ENCODE data around the gene STARD5. TPM values are rescaled to one million over a fixed set of nuclear protein-coding genes. Genes with fewer than 3 reads are reported as not detected.

STARD5 gene
- total RNA-seq, 1 experiment from 2014 or later = 1.0 TPM

GRCh38 chr15:81275711-81276392 is 48.1 kb downstream of the STARD5 start:
- peaks cover 10% of the 10 kb centered on the region for H3K9me3 Mint-ChIP-seq (ENCODE audit: unreplicated experiment)
- no peak overlapping the region for H3K27ac Mint-ChIP-seq (ENCODE audit: unreplicated experiment)
- DNase-seq = no peak
- no peak overlapping the region for H3K4me3 Mint-ChIP-seq (ENCODE audit: unreplicated experiment)
- POLR2A ChIA-PET = no interaction called here
- no peaks in the 10 kb centered on the region for H3K4me1 Mint-ChIP-seq (ENCODE audit: low read depth, unreplicated experiment)
- no TSS peak for BruUV-seq (replicated peaks)
- Histone ChIP-seq H3K27me3 (replicated peaks; ENCODE audit: control insufficient read depth, insufficient read depth, low read length) (no peaks in the 10 kb centered on the region), H3K4me1 (no peaks in the 10 kb centered on the region), H3K4me3 (ENCODE audit: low read depth, low read length) (no peak overlapping the region), H3K9me3 (no peaks in the 10 kb centered on the region), H3K36me3 (ENCODE audit: control insufficient read depth, insufficient read depth, low read length) (no peaks in the 10 kb centered on the region)
- H3K36me3 Mint-ChIP-seq (ENCODE audit: insufficient read depth, unreplicated experiment) = no peaks in the 10 kb centered on the region
- intact Hi-C loops (cut with micrococcal nuclease; ENCODE audit: unreplicated experiment) = loop anchor here (1.0 to 5.0 kb wide), 4 partner anchors 46 to 204 kb away; partner anchors contain the start of gene STARD5
- no peak for TF ChIP-seq CTCF (IDR thresholded peaks at IDR 0.05; ENCODE audit: insufficient read depth in 1 of 2, low read depth in 1 of 2, low read length in 1 of 2, severe bottlenecking in 1 of 2, unreplicated experiment in 1 of 2)
- CTCF ChIA-PET = interaction anchor here (0.7 to 2.1 kb wide), 4 partner anchors 10 to 135 kb away, joined by 3 to 9 read pairs (median 6); no protein-coding TSS in a partner anchor
- peaks cover 9% of the 10 kb centered on the region for H3K27me3 Mint-ChIP-seq (ENCODE audit: insufficient read depth, unreplicated experiment)

GRCh38 chr15:81274931-81275707 is 48.8 kb downstream of the STARD5 start:
- TF ChIP-seq CTCF (IDR thresholded peaks at IDR 0.05; ENCODE audit: insufficient read depth in 1 of 2, low read depth in 1 of 2, low read length in 1 of 2, severe bottlenecking in 1 of 2, unreplicated experiment in 1 of 2) = peak; percentile 76 to 85
- peaks cover 10% of the 10 kb centered on the region for H3K9me3 Mint-ChIP-seq (ENCODE audit: unreplicated experiment)
- no peaks in the 10 kb centered on the region for H3K36me3 Mint-ChIP-seq (ENCODE audit: insufficient read depth, unreplicated experiment)
- Histone ChIP-seq H3K4me3 (ENCODE audit: low read depth, low read length) (no peak overlapping the region), H3K4me1 (no peaks in the 10 kb centered on the region), H3K9me3 (no peaks in the 10 kb centered on the region), H3K36me3 (ENCODE audit: control insufficient read depth, insufficient read depth, low read length) (no peaks in the 10 kb centered on the region), H3K27me3 (replicated peaks; ENCODE audit: control insufficient read depth, insufficient read depth, low read length) (no peaks in the 10 kb centered on the region)
- ChIA-PET POLR2A (no interaction called here), CTCF (interaction anchor here (0.7 to 2.1 kb wide), 6 partner anchors 10 to 136 kb away, joined by 3 to 9 read pairs (median 4); no protein-coding TSS in a partner anchor)
- peak; percentile 57 to 68 for DNase-seq
- H3K4me3 Mint-ChIP-seq (ENCODE audit: unreplicated experiment) = no peak overlapping the region
- no TSS peak for BruUV-seq (replicated peaks)
- H3K27ac Mint-ChIP-seq (ENCODE audit: unreplicated experiment) = no peak overlapping the region
- no peaks in the 10 kb centered on the region for H3K4me1 Mint-ChIP-seq (ENCODE audit: low read depth, unreplicated experiment)
- intact Hi-C loops (cut with micrococcal nuclease; ENCODE audit: unreplicated experiment) = loop anchor here (1.0 to 5.0 kb wide), 4 partner anchors 47 to 205 kb away; partner anchors contain the start of gene STARD5
- peaks cover 9% of the 10 kb centered on the region for H3K27me3 Mint-ChIP-seq (ENCODE audit: insufficient read depth, unreplicated experiment)

- Histone ChIP-seq H3K4me1 (no peaks in the 10 kb centered on the region), H3K9me3 (no peaks in the 10 kb centered on the region), H3K4me3 (ENCODE audit: low read depth, low read length) (no peak overlapping the region), H3K36me3 (ENCODE audit: control insufficient read depth, insufficient read depth, low read length) (no peaks in the 10 kb centered on the region), H3K27me3 (replicated peaks; ENCODE audit: control insufficient read depth, insufficient read depth, low read length) (no peaks in the 10 kb centered on the region)
- ChIA-PET POLR2A (no interaction called here), CTCF (interaction anchor here (0.7 to 2.1 kb wide), 5 partner anchors 9 to 137 kb away, joined by 3 to 9 read pairs (median 5); no protein-coding TSS in a partner anchor)
- H3K27me3 Mint-ChIP-seq (ENCODE audit: insufficient read depth, unreplicated experiment) = peaks cover 11% of the 10 kb centered on the region
- no TSS peak for BruUV-seq (replicated peaks)
- H3K27ac Mint-ChIP-seq (ENCODE audit: unreplicated experiment) = no peak overlapping the region
- H3K4me1 Mint-ChIP-seq (ENCODE audit: low read depth, unreplicated experiment) = no peaks in the 10 kb centered on the region
- intact Hi-C loops (cut with micrococcal nuclease; ENCODE audit: unreplicated experiment) = no loop called here
- H3K4me3 Mint-ChIP-seq (ENCODE audit: unreplicated experiment) = no peak overlapping the region
- DNase-seq = no peak
- H3K36me3 Mint-ChIP-seq (ENCODE audit: insufficient read depth, unreplicated experiment) = no peaks in the 10 kb centered on the region
- no peak for TF ChIP-seq CTCF (IDR thresholded peaks at IDR 0.05; ENCODE audit: insufficient read depth in 1 of 2, low read depth in 1 of 2, low read length in 1 of 2, severe bottlenecking in 1 of 2, unreplicated experiment in 1 of 2)
- H3K9me3 Mint-ChIP-seq (ENCODE audit: unreplicated experiment) = peaks cover 10% of the 10 kb centered on the region
These were observed 49.7 kb downstream of the STARD5 start for GRCh38 chr15:81274255-81274654.

Data from Caco-2 (cell line).